HT1080 (cell line): ENCODE data around the gene UGT1A6. TPM values are rescaled to one million over a fixed set of nuclear protein-coding genes. Genes with fewer than 3 reads are reported as not detected.
A peak's percentile ranks its signal among the peaks of the same experiment; 100 is the strongest.
"Not testable (repeated sequence)": the region's sequence is repeated elsewhere in the genome, so short reads cannot be mapped to it uniquely, and the experiment has no call there.

Experiments used
- DNase-seq: peaks from one replicate; pipeline ENCODE4 v3.0.0-alpha.2; 2015; ENCODE audit warnings: low read depth
- total RNA-seq: library from RNA; depleted of rRNA; stranded (reverse); fragments of >200 nt; shearing (Covaris generic); gene quantifications from 2 replicates; pipeline ENCODE4 v1.2.3, GENCODE V29; 2014

The UGT1A6 gene
- total RNA-seq, 1 experiment from 2014 or later: not detected

GRCh38 chr2:233714121-233714520, 21.4 kb downstream of the UGT1A6 start:
- peak; percentile 16 for DNase-seq

- no peak for DNase-seq
These were observed 25.9 kb downstream of the UGT1A6 start, which contains the start of gene UGT1A4 for GRCh38 chr2:233718552-233718951. UGT1A4 (plus strand) TSS chr2:233718736; CDS start chr2:233718821, 85 bp downstream.

GRCh38 chr2:233728723-233729301, 36.1 kb downstream of the UGT1A6 start, which contains the start of gene UGT1A3:
UGT1A3 (plus strand) TSS chr2:233729042; CDS start chr2:233729127, 85 bp downstream.
- no peak for DNase-seq

GRCh38 chr2:233736868-233737653, 44.4 kb downstream of the UGT1A6 start:
- DNase-seq: not testable (repeated sequence)

GRCh38 chr2:233740870-233741269, 48.2 kb downstream of the UGT1A6 start:
- DNase-seq: no peak

GRCh38 chr2:233743464-233744259, 51.0 kb downstream of the UGT1A6 start:
- no peak for DNase-seq

- DNase-seq: no peak
These were observed 52.5 kb downstream of the UGT1A6 start for GRCh38 chr2:233745073-233745755.

GRCh38 chr2:233745838-233746237, 53.1 kb downstream of the UGT1A6 start:
- DNase-seq: not testable (repeated sequence)

- DNase-seq: no peak
These were observed 54.0 kb downstream of the UGT1A6 start for GRCh38 chr2:233746475-233747282.

- DNase-seq: no peak
These were observed 54.5 kb downstream of the UGT1A6 start for GRCh38 chr2:233747283-233747544.

GRCh38 chr2:233750689-233751088, 58.0 kb downstream of the UGT1A6 start:
- not testable (repeated sequence) for DNase-seq

- DNase-seq: not testable (repeated sequence)
These were observed 58.7 kb downstream of the UGT1A6 start for GRCh38 chr2:233751212-233752009.

- no peak for DNase-seq
These were observed 62.4 kb downstream of the UGT1A6 start for GRCh38 chr2:233754872-233755611.

GRCh38 chr2:233756429-233757081, 63.9 kb downstream of the UGT1A6 start:
- DNase-seq: no peak

- DNase-seq: no peak
These were observed 65.5 kb downstream of the UGT1A6 start for GRCh38 chr2:233758141-233758540.

- DNase-seq: no peak
These were observed 66.2 kb downstream of the UGT1A6 start for GRCh38 chr2:233758849-233759248.

- no peak for DNase-seq
These were observed 67.4 kb downstream of the UGT1A6 start, which contains the start of gene UGT1A1 for GRCh38 chr2:233760043-233760442. UGT1A1 (plus strand) TSS chr2:233760270; CDS start chr2:233760288, 18 bp downstream.

GRCh38 chr2:233761040-233761769, 68.5 kb downstream of the UGT1A6 start:
- DNase-seq: no peak
